Measurements from ENCODE around the gene ABHD17A.

Gene ABHD17A

GRCh38 chr19:1907563-1908363 lies 22.5 kb upstream of the ABHD17A start:
- peaks cover 21 to 32% of the 10 kb centered on the region in 2 experiments for H3K36me3 ChIP-seq (ENCODE audit: control insufficient read depth in 1 of 2, insufficient read depth in 2 of 2, low read length in 2 of 2)
- H3K9ac ChIP-seq (ENCODE audit: low read length): no peak overlapping the region
- H3K79me1 ChIP-seq (ENCODE audit: low read length): peaks cover 21% of the 10 kb centered on the region
- no peak overlapping the region for H2AK5ac ChIP-seq (ENCODE audit: low read length)
- DNase-seq: peak; percentile 92 to 93
- peak overlapping the region; percentile 5 for H3K14ac ChIP-seq (ENCODE audit: low read length)
- H4K12ac ChIP-seq (ENCODE audit: low read depth, low read length): peak overlapping the region; percentile 32
- no peak overlapping the region for H2BK120ac ChIP-seq (ENCODE audit: insufficient read depth, low read length, poor library complexity)
- H3K79me2 ChIP-seq (ENCODE audit: control insufficient read depth, insufficient read depth, low read length, poor library complexity): peaks cover 34% of the 10 kb centered on the region
- no peak overlapping the region for H2BK12ac ChIP-seq (ENCODE audit: low read length)
- peak overlapping the region; percentile 51 for H3K27ac ChIP-seq (ENCODE audit: low read depth, low read length)
- H3K4me1 ChIP-seq (ENCODE audit: control insufficient read depth in 1 of 2, insufficient read depth in 2 of 2, low read length in 2 of 2): peaks cover 31 to 40% of the 10 kb centered on the region in 2 experiments
- no peaks in the 10 kb centered on the region for H3K27me3 ChIP-seq (ENCODE audit: insufficient read depth, low read length)
- no peak overlapping the region for H2BK5ac ChIP-seq (ENCODE audit: low read depth, low read length, poor library complexity)
- no peak overlapping the region for H4K8ac ChIP-seq (ENCODE audit: low read depth, low read length)
- peak overlapping the region; percentile 16 for H3K4me3 ChIP-seq (ENCODE audit: low read depth, low read length)
- H3K23ac ChIP-seq (ENCODE audit: low read length): no peak overlapping the region
- H3K4me2 ChIP-seq (ENCODE audit: low read length): peak overlapping the region; percentile 20
- no CpG with 5 or more reads among the region's 43 CpGs for WGBS (ENCODE audit: extremely low coverage, insufficient coverage, insufficient read length)
- no peak overlapping the region for H4K91ac ChIP-seq (ENCODE audit: low read depth, low read length)
- H3K4ac ChIP-seq (ENCODE audit: low read depth, low read length): peak overlapping the region; percentile 95
- no peak overlapping the region for H2AFZ ChIP-seq (ENCODE audit: insufficient read depth, low read length, poor library complexity)
- H3K9me3 ChIP-seq (ENCODE audit: insufficient read depth, low read depth, low read length): no peaks in the 10 kb centered on the region
- peak overlapping the region; percentile 20 for H3K18ac ChIP-seq (ENCODE audit: low read length)

GRCh38 chr19:1906985-1907562 lies 21.8 kb upstream of the ABHD17A start:
- H2BK120ac ChIP-seq (ENCODE audit: insufficient read depth, low read length, poor library complexity): no peak overlapping the region
- no peak overlapping the region for H3K4me3 ChIP-seq (ENCODE audit: low read depth, low read length)
- no peak for DNase-seq
- H3K18ac ChIP-seq (ENCODE audit: low read length): no peak overlapping the region
- no peak overlapping the region for H2BK5ac ChIP-seq (ENCODE audit: low read depth, low read length, poor library complexity)
- H3K79me2 ChIP-seq (ENCODE audit: control insufficient read depth, insufficient read depth, low read length, poor library complexity): peaks cover 34% of the 10 kb centered on the region
- H3K14ac ChIP-seq (ENCODE audit: low read length): no peak overlapping the region
- H3K27ac ChIP-seq (ENCODE audit: low read depth, low read length): peak overlapping the region; percentile 51
- no peaks in the 10 kb centered on the region for H3K27me3 ChIP-seq (ENCODE audit: insufficient read depth, low read length)
- no peak overlapping the region for H4K8ac ChIP-seq (ENCODE audit: low read depth, low read length)
- H2AK5ac ChIP-seq (ENCODE audit: low read length): no peak overlapping the region
- no peak overlapping the region for H4K12ac ChIP-seq (ENCODE audit: low read depth, low read length)
- H3K9me3 ChIP-seq (ENCODE audit: insufficient read depth, low read depth, low read length): no peaks in the 10 kb centered on the region
- peaks cover 14 to 25% of the 10 kb centered on the region in 2 experiments for H3K36me3 ChIP-seq (ENCODE audit: control insufficient read depth in 1 of 2, insufficient read depth in 2 of 2, low read length in 2 of 2)
- H3K9ac ChIP-seq (ENCODE audit: low read length): peak overlapping the region; percentile 41
- peaks cover 21% of the 10 kb centered on the region for H3K79me1 ChIP-seq (ENCODE audit: low read length)
- H3K4me2 ChIP-seq (ENCODE audit: low read length): peak overlapping the region; percentile 20
- WGBS (ENCODE audit: extremely low coverage, insufficient coverage, insufficient read length): no CpG with 5 or more reads among the region's 10 CpGs
- H3K4ac ChIP-seq (ENCODE audit: low read depth, low read length): peak overlapping the region; percentile 95
- no peak overlapping the region for H3K23ac ChIP-seq (ENCODE audit: low read length)
- H4K91ac ChIP-seq (ENCODE audit: low read depth, low read length): no peak overlapping the region
- no peak overlapping the region for H2BK12ac ChIP-seq (ENCODE audit: low read length)
- H3K4me1 ChIP-seq (ENCODE audit: control insufficient read depth in 1 of 2, insufficient read depth in 2 of 2, low read length in 2 of 2): peaks cover 31 to 41% of the 10 kb centered on the region in 2 experiments
- no peak overlapping the region for H2AFZ ChIP-seq (ENCODE audit: insufficient read depth, low read length, poor library complexity)

GRCh38 chr19:1905863-1906375 lies 20.6 kb upstream of the ABHD17A start:
- no peak for DNase-seq
- peak overlapping the region; percentile 87 for H3K27ac ChIP-seq (ENCODE audit: low read depth, low read length)
- peak overlapping the region; percentile 72 for H4K12ac ChIP-seq (ENCODE audit: low read depth, low read length)

GRCh38 chr19:1905110-1905862 lies 20.0 kb upstream of the ABHD17A start, which contains the start of the genes ADAT3 and SCAMP4:
TSS of gene ADAT3 (plus strand) at chr19:1905399. CDS start at chr19:1912048, 6,649 bp downstream.
TSS of gene SCAMP4 (plus strand) at chr19:1905399. CDS start at chr19:1915020, 9,621 bp downstream.
- H2BK12ac ChIP-seq (ENCODE audit: low read length): peak within 1 kb of the TSS; percentile 97
- WGBS (ENCODE audit: extremely low coverage, insufficient coverage, insufficient read length): no CpG with 5 or more reads among the region's 92 CpGs
- peaks cover 36 to 46% of the 10 kb centered on the region in 2 experiments for H3K4me1 ChIP-seq (ENCODE audit: control insufficient read depth in 1 of 2, insufficient read depth in 2 of 2, low read length in 2 of 2)
- H4K8ac ChIP-seq (ENCODE audit: low read depth, low read length): peak within 1 kb of the TSS; percentile 95
- peak within 1 kb of the TSS; percentile 99 for H2BK120ac ChIP-seq (ENCODE audit: insufficient read depth, low read length, poor library complexity)
- peak within 1 kb of the TSS; percentile 99 for H3K27ac ChIP-seq (ENCODE audit: low read depth, low read length)
- peak within 1 kb of the TSS; percentile 92 for H2AFZ ChIP-seq (ENCODE audit: insufficient read depth, low read length, poor library complexity)
- peak within 1 kb of the TSS; percentile 94 for H3K14ac ChIP-seq (ENCODE audit: low read length)
- H3K9me3 ChIP-seq (ENCODE audit: insufficient read depth, low read depth, low read length): no peaks in the 10 kb centered on the region
- peak within 1 kb of the TSS; percentile 99 for H2BK5ac ChIP-seq (ENCODE audit: low read depth, low read length, poor library complexity)
- H3K27me3 ChIP-seq (ENCODE audit: insufficient read depth, low read length): no peaks in the 10 kb centered on the region
- H3K79me1 ChIP-seq (ENCODE audit: low read length): peaks cover 26% of the 10 kb centered on the region
- peak within 1 kb of the TSS; percentile 90 for H3K9ac ChIP-seq (ENCODE audit: low read length)
- peak within 1 kb of the TSS; percentile 97 for H3K18ac ChIP-seq (ENCODE audit: low read length)
- peak within 1 kb of the TSS; percentile 75 for H3K4me2 ChIP-seq (ENCODE audit: low read length)
- peaks cover 10 to 21% of the 10 kb centered on the region in 2 experiments for H3K36me3 ChIP-seq (ENCODE audit: control insufficient read depth in 1 of 2, insufficient read depth in 2 of 2, low read length in 2 of 2)
- H4K12ac ChIP-seq (ENCODE audit: low read depth, low read length): peak within 1 kb of the TSS; percentile 99
- H3K79me2 ChIP-seq (ENCODE audit: control insufficient read depth, insufficient read depth, low read length, poor library complexity): peaks cover 31% of the 10 kb centered on the region
- no peak within 1 kb of the TSS for H3K23ac ChIP-seq (ENCODE audit: low read length)
- DNase-seq: peak; percentile 99 to 100
- H4K91ac ChIP-seq (ENCODE audit: low read depth, low read length): peak within 1 kb of the TSS; percentile 100
- H2AK5ac ChIP-seq (ENCODE audit: low read length): peak within 1 kb of the TSS; percentile 91
- H3K4me3 ChIP-seq (ENCODE audit: low read depth, low read length): peak within 1 kb of the TSS; percentile 87
- H3K4ac ChIP-seq (ENCODE audit: low read depth, low read length): peak within 1 kb of the TSS; percentile 96

More at GRCh38 chr19:1905863-1906375, 20.6 kb upstream of the ABHD17A start:
- Histone ChIP-seq H4K8ac (ENCODE audit: low read depth, low read length) (peak overlapping the region; percentile 92), H3K9ac (ENCODE audit: low read length) (peak overlapping the region; percentile 90), H3K79me1 (ENCODE audit: low read length) (peaks cover 26% of the 10 kb centered on the region), H3K18ac (ENCODE audit: low read length) (peak overlapping the region; percentile 89), H3K79me2 (ENCODE audit: control insufficient read depth, insufficient read depth, low read length, poor library complexity) (peaks cover 31% of the 10 kb centered on the region), H3K27me3 (ENCODE audit: insufficient read depth, low read length) (no peaks in the 10 kb centered on the region), H3K4me3 (ENCODE audit: low read depth, low read length) (peak overlapping the region; percentile 87), H2AK5ac (ENCODE audit: low read length) (peak overlapping the region; percentile 91), H2BK12ac (ENCODE audit: low read length) (peak overlapping the region; percentile 63), H4K91ac (ENCODE audit: low read depth, low read length) (peak overlapping the region; percentile 90), H3K4me1 (ENCODE audit: control insufficient read depth in 1 of 2, insufficient read depth in 2 of 2, low read length in 2 of 2) (peaks cover 36 to 46% of the 10 kb centered on the region in 2 experiments), H3K9me3 (ENCODE audit: insufficient read depth, low read depth, low read length) (no peaks in the 10 kb centered on the region), H3K14ac (ENCODE audit: low read length) (peak overlapping the region; percentile 90), H2BK120ac (ENCODE audit: insufficient read depth, low read length, poor library complexity) (peak overlapping the region; percentile 35), H3K4ac (ENCODE audit: low read depth, low read length) (peak overlapping the region; percentile 96), H2AFZ (ENCODE audit: insufficient read depth, low read length, poor library complexity) (no peak overlapping the region), H3K36me3 (ENCODE audit: control insufficient read depth in 1 of 2, insufficient read depth in 2 of 2, low read length in 2 of 2) (peaks cover 10 to 21% of the 10 kb centered on the region in 2 experiments), H3K23ac (ENCODE audit: low read length) (no peak overlapping the region), H3K4me2 (ENCODE audit: low read length) (peak overlapping the region; percentile 75), H2BK5ac (ENCODE audit: low read depth, low read length, poor library complexity) (peak overlapping the region; percentile 86)
- WGBS (ENCODE audit: extremely low coverage, insufficient coverage, insufficient read length): no CpG with 5 or more reads among the region's 15 CpGs
